HepG2 (cell line): ENCODE measurements around the gene NFS1. TPM values are rescaled to one million over a fixed set of nuclear protein-coding genes. Genes with fewer than 3 reads are reported as not detected.

Experiments used
- AGO1 ChIP-seq: fragments of 200-400 bp; formaldehyde crosslinking; IDR thresholded peaks from 2 replicates; pipeline ENCODE4 v1.6.1; 2017; ENCODE audit warnings: mild to moderate bottlenecking, low read depth, low read length, moderate library complexity; ENCODE audit not compliant: poor library complexity, severe bottlenecking
- FOXO1 ChIP-seq: sonication (generic); formaldehyde crosslinking; IDR thresholded peaks from 2 replicates; pipeline ENCODE4 v1.4.0; 2020; ENCODE audit warnings: missing genetic modification reagents
- GATAD1 ChIP-seq: IDR thresholded peaks from 2 replicates; pipeline ENCODE4 v1.6.1; 2016; ENCODE audit warnings: missing genetic modification reagents, missing compliant biosample characterization
- GMEB1 ChIP-seq: sonication (generic); formaldehyde crosslinking; IDR thresholded peaks from 2 replicates; pipeline ENCODE4 v1.5.1; 2020; ENCODE audit warnings: missing genetic modification reagents, mild to moderate bottlenecking, borderline replicate concordance
- HOXA7 ChIP-seq: sonication (generic); formaldehyde crosslinking; IDR thresholded peaks from 2 replicates; pipeline ENCODE4 v1.8.1; 2022; ENCODE audit warnings: mild to moderate bottlenecking, missing genetic modification reagents, moderate library complexity
- MNT ChIP-seq: fragments of 450-650 bp; IDR thresholded peaks from 2 replicates; pipeline ENCODE4 v1.6.1; 2016
- NR2F1 ChIP-seq, 2 experiments: fragments of 450-650 bp in 1 of 2; formaldehyde crosslinking in 1 of 2; IDR thresholded peaks; 2 replicates each; pipeline versions ENCODE4 v1.5.0 to v1.6.1; 2016 to 2020; ENCODE audit warnings: mild to moderate bottlenecking in 1 of 2, missing compliant biosample characterization in 1 of 2, missing genetic modification reagents in 1 of 2, moderate library complexity in 1 of 2
- SOX5 ChIP-seq: IDR thresholded peaks from 2 replicates; pipeline ENCODE4 v1.6.1; 2016; ENCODE audit warnings: borderline replicate concordance
- ZNF350 ChIP-seq: sonication (generic); formaldehyde crosslinking; IDR thresholded peaks from 2 replicates; pipeline ENCODE4 v1.4.0; 2020; ENCODE audit warnings: mild to moderate bottlenecking, low read depth, missing genetic modification reagents, borderline replicate concordance
- ZNF569 ChIP-seq: sonication (generic); formaldehyde crosslinking; IDR thresholded peaks from 2 replicates; pipeline ENCODE4 v1.5.0; 2020; ENCODE audit warnings: mild to moderate bottlenecking, missing genetic modification reagents, moderate library complexity, borderline replicate concordance
- ZNF720 ChIP-seq: sonication (generic); formaldehyde crosslinking; IDR thresholded peaks from 2 replicates; pipeline ENCODE4 v1.4.0; 2020; ENCODE audit warnings: missing genetic modification reagents
- ZNF790 ChIP-seq: sonication (generic); formaldehyde crosslinking; IDR thresholded peaks from 2 replicates; pipeline ENCODE4 v1.8.0; 2022; ENCODE audit warnings: missing genetic modification reagents, mild to moderate bottlenecking, borderline replicate concordance
- polyA plus RNA-seq, 8 experiments: library from polyadenylated mRNA; depleted of rRNA in 3 of 8; stranded (reverse) in 7 of 8; unstranded in 1 of 8; fragments of >200 nt; fragmentation: Illumina TruSeq in 4 of 8; extraction: Trizol in 4 of 8; gene quantifications; 2 replicates each; pipeline versions ENCODE4 v1.2.1 to v1.2.3, GENCODE V29; 2011 to 2016; ENCODE audit warnings: low read depth in 4 of 8, missing spikeins in 1 of 8, mixed read lengths in 1 of 8; ENCODE audit not compliant: insufficient read depth in 1 of 8
- total RNA-seq, 5 experiments: library from RNA; depleted of rRNA; stranded (reverse); fragments of >200 nt; fragmentation: Illumina TruSeq; extraction: Trizol; gene quantifications; 2 replicates each; pipeline ENCODE4 v1.2.3, GENCODE V29; 2016; ENCODE audit warnings: low read depth in 1 of 5

The NFS1 gene
- total and polyA plus RNA-seq, 2 of the 13 experiments (the other 11 are each of a cell fraction or from before 2014, with no cell fraction given), result 65.9 to 88.1 TPM

- TF ChIP-seq SOX5 (CRISPR knock-in tag) (no peak), MNT (no peak), ZNF790 (CRISPR knock-in tag) (no peak), NR2F1 (CRISPR knock-in tag; IDR thresholded peaks at IDR 0.05) (no peak), ZNF350 (no peak), HOXA7 (CRISPR knock-in tag) (no peak), GATAD1 (CRISPR knock-in tag) (no peak), ZNF569 (CRISPR knock-in tag) (no peak), AGO1 (no peak), ZNF720 (CRISPR knock-in tag) (no peak), FOXO1 (CRISPR knock-in tag) (peak; percentile 9; the same call in 1 of the 2 replicates), GMEB1 (no peak)
Measured at GRCh38 chr20:35621560-35621946, 77.6 kb downstream of the NFS1 start (continued).
